GM19455 (cell line): ENCODE data around the gene OR4K2.
"Not testable (repeated sequence)": the region's sequence is repeated elsewhere in the genome, so short reads cannot be mapped to it uniquely, and the experiment has no call there.

Source experiments
- ATAC-seq: cut with Tn5 transposase; IDR thresholded peaks from one replicate; pipeline ENCODE4 v1.9.1; 2021; ENCODE audit not compliant: unreplicated experiment

Gene OR4K2

DNA sequence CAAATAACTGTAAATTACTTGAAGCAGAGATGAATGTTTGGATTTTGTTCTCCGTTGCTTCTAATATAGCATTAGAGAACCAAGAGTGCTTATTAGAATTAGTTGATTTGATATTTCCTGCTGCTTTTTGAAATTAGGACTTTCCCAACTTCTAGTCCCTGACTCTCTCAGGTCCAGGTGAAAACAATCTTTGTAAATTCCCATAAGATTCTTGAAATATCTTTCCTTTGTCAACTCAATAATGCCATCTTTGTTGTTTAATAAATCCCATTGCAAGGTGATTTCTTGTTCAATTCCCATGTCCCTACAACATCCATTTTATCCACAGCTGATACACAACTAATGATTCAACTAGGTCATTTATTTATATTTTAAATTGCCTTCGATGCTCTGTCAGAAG, at the start of gene OR4K2:
Gene OR4K2 (plus strand): TSS at position 301 of the 400 bp plus-strand sequence. CDS start 1,126 bp downstream, outside the sequence.
- no peak for ATAC-seq

DNA sequence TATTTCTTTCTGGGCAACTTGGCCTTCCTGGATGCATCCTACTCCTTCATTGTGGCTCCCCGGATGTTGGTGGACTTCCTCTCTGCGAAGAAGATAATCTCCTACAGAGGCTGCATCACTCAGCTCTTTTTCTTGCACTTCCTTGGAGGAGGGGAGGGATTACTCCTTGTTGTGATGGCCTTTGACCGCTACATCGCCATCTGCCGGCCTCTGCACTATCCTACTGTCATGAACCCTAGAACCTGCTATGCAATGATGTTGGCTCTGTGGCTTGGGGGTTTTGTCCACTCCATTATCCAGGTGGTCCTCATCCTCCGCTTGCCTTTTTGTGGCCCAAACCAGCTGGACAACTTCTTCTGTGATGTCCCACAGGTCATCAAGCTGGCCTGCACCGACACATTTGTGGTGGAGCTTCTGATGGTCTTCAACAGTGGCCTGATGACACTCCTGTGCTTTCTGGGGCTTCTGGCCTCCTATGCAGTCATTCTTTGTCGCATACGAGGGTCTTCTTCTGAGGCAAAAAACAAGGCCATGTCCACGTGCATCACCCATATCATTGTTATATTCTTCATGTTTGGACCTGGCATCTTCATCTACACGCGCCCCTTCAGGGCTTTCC, 47.2 kb upstream of the OR4K2 start:
- ATAC-seq: not testable (repeated sequence)

DNA sequence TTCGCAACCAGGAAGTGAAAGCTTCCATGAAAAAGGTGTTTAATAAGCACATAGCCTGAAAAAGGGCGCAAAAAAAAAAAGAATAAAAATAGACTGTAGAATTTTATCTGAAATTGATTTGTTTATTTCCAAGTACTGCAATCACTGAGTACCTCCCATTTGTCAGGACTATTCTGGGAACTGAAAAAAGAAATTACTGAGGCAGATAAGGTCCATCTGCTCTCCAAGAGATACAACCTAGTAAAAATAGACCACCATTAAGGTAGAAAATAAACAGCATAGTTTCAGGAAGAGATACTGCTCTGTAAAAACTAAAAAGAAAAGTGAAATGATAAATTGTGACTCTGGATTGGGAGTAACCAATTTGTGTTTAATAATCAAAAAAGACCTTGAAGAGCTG, 46.6 kb upstream of the OR4K2 start:
- ATAC-seq: no peak

- ATAC-seq: not testable (repeated sequence)
These were observed 40.6 kb upstream of the OR4K2 start for GRCh38 chr14:19834203-19834848.

- no peak for ATAC-seq
These were observed 36.5 kb upstream of the OR4K2 start for GRCh38 chr14:19838433-19838832.

DNA sequence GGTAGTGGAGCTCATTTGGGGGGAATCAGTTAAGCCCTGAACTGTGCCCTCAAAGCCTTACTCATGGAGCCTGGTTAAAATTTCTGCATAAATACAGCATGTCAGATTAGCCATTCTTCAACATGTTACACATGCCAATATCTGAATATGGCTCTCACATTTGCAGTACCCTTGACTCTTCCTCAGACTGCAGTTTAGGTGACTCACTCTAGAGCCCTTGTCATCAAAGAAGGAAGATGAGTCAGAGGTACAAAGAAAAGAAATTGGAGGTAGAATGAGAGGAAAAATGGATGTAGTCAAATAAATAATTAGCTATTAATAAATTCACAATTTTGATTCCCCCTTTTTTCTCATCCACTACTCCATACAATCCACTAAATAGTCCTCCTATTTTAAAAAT, 23.6 kb upstream of the OR4K2 start:
- ATAC-seq: no peak

DNA sequence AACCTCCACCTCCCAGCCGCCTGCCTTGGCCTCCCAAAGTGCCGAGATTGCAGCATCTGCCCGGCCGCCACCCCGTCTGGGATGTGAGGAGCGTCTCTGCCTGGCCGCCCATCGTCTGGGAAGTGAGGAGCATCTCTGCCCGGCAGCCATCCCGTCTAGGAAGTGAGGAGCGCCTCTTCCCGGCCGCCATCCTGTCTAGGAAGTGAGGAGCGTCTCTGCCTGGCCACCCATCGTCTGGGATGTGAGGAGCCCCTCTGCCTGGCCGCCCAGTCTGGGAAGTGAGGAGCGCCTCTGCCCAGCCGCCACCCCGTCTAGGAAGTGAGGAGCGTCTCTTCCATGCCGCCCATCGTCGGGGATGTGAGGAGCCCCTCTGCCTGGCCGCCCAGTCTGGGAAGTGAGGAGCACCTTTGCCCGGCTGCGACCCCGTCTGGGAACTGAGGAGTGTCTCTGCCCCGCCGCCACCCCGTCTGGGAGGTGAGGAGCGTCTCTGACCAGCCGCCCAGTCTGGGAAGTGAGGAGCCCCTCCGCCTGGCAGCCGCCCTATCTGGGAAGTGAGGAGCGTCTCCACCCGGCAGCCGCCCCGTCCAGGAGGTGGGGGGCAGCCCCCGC, 8.8 kb upstream of the OR4K2 start:
- ATAC-seq: not testable (repeated sequence)

DNA sequence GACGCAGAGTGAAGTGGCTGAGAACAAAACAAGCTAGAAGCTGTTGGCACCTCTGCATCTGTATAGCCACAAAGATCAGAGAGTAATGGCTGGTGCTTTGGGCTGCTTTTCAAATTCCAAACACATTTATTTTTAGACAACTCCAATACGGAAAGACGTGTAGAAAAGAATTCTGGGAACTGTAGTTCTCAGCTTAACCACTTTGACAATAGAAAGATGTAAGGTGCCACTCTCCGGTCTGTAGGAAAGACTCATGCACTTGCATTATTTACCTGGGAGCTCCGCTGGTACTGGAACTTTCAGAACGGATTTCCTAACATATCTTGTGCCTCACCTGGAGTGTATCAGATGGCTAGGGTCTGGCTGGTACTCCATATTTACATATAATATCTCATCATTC, 1.8 kb upstream of the OR4K2 start:
- no peak for ATAC-seq

GRCh38 chr14:19878029-19878642, 3.2 kb downstream of the OR4K2 start:
- no peak for ATAC-seq

DNA sequence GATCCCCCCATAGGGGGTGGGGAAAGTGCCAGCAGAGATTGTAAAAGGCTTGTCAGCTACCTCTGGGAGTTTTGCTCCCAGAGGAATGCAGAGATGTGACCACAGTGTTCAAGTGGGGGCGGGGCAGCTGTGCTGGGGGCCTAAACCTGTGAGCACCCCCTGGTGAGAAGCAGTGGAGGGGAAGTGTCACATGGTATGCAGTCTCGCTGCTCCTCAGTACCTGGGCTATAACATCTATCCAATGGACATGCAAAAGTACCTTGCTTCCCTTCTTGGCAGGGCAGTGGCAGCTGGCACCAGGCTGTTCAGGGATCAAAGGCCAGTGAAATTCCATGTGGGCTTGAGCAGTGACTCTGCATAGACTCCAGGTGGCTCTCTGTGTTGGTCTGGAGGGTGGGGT, 20.3 kb downstream of the OR4K2 start:
- no peak for ATAC-seq

DNA sequence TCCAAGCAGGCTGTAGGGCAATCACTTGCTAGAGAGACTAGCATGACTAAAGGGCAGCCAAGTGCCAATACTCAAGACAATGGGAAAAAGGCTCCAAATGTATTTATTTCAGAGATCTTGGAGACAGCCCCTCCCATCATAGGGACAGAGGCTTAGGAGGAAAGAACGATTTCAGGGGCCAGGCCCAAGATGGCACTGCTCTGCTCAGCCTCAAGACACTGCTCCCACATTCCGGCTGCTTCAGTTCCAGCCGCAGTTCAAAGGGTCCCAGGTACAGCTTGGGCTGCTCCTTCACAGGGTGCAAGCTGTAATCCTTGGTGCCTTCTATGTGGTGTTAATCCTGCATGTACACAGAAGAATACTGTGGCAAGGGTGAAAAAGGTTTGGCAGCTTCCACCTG, 26.1 kb downstream of the OR4K2 start:
- ATAC-seq: no peak

DNA sequence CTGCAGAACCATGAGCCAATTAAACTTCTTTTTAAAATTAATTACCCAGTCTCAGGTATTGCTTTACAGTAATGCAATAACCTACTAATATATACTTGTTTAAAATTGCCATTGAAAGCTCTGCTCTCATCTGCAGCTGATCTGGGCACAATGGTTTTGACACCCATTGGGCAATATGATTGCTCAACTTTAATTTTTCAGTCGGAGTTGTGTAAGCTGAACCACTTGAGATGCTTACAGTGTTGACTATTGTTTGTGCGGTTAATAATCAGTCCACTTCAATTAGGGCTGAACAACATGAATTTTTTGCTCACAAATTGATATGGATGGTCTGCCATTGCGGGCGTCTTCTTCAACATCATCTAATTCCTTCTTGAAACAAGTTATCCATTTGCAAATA, 27.5 kb downstream of the OR4K2 start:
- no peak for ATAC-seq

DNA sequence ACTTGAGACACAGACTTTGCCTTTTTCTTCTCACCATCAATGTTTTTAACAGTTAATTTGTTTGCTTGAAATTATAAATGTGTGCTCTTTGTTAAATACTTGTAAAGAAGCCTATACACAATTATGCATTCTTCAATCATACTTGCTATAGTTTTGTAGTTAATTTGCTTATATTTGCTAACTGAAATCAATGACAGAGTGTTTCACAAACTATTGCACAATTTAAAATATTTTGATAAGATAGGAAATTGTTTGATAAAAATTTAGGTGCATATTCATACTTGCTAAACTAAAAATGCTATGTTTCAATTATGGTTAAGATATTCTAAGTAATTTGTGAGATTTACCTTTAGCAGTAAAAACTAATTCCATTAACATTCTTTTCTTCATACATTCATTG, 31.7 kb downstream of the OR4K2 start:
- no peak for ATAC-seq

DNA sequence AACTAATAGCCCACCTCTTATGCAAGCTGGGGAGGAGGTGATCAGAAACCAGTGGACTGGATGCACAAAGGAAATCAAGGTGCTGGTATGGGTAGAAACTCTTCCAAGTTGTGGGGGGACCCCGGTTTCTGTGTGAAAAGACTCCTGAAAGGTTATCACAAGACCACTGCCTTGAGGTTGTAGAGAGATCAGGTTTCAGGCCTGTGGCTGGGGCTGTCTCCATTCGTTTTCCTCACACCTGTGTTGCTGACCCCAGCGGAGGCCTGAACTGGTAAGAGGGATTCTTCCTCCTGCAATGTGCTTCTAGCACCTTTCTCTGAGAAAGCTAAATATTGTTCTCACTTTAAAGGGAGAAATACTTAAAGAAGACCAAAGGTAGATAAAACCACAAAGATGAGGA, 36.2 kb downstream of the OR4K2 start:
- ATAC-seq: no peak

GRCh38 chr14:19917243-19917642, 42.3 kb downstream of the OR4K2 start:
- ATAC-seq: no peak

DNA sequence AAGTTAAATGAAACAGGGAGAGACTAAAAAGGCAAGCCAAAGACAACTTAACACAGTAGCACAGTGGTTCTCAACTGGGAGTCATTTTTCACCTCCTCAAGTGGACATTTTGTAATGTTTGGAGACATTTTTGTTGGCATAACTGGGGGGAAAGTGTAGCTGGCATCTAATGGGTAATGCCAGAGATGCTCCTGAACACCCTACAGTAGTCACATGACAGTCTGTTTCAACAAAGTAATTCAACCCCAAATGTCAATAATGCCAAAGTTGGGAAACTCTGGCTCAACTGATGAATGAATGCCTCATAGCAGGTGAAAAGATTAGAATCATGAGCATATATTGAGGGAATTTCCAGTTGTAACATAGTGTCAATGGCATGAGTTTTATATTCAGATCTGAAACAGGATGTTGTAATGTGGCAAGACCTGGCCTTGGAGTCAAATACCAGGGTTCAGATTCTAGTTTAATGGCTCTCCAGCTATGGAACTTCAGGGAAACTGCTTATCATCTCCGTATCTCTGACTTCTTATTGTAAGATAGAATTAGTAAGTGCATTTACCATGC, 43.1 kb downstream of the OR4K2 start:
- ATAC-seq: no peak

DNA sequence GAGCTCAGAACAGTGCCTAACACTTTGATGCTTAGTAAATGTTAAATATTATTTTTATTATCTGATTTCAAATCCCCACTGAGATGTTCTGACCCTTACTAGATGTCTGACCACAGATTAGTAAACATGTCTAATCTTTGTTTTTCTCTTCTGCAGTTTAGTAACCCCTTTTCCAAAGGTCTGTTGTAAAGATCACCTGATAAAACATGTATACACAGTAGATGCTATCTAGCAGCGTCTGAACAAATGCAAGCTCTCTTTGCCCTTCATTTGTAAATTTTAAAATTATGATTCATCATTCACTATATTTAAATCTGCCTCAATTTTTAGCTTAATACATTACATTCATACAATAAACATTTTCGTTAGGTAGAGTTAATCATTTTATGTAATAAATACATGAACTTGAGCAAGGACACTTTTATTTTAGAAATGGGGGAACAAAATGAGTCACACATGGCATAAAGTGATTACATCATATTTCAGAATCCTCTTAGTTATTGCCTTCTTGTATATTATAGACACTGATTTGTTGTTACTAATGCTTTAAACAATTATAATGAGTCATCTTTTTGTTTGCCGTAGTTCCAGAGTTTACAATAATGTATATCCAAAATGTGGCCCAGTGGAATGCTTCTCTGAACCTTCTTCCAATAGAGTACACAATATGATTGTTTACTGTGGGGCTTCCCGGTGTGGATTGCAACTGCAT, 43.8 kb downstream of the OR4K2 start:
- ATAC-seq: no peak

GRCh38 chr14:19920021-19920657, 45.2 kb downstream of the OR4K2 start, which contains the start of gene OR4K5:
Gene OR4K5 (plus strand): TSS chr14:19920607. CDS start chr14:19920607, 0 bp downstream.
- no peak for ATAC-seq

GRCh38 chr14:19930617-19931016, 55.7 kb downstream of the OR4K2 start, which contains the start of gene OR4K1:
Gene OR4K1 (plus strand): TSS chr14:19930917. CDS start chr14:19935667, 4,750 bp downstream.
- no peak for ATAC-seq
